ENCODE data around the gene PRKAG2.

Gene PRKAG2

DNA sequence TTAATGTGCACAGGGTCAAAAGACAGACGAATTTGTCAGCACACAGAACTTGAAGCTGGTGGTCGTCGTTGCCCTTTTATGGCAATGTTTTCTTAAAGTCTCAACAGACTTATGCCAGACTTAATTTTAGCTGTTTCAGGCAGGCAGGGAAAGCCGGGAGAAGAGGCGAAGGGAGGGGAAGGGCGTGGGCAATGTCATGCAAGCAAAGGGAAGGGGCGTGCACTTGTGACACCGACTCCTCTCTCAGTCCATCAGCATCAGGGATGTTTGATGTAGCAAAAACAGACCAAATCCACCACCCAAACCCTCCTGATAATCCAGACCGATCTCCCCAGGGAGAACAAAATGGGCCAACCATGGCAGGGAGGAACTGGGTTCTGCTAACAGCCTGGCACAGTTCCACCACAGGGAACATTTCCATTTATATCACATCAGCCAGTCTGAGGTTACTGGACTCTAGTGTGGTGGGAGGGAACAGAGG lies 239.1 kb downstream of the PRKAG2 start:
- Histone ChIP-seq H3K9ac (ENCODE audit: insufficient read length) (no peak overlapping the region), H3K36me3 (ENCODE audit: insufficient read depth, low read length) (no peaks in the 10 kb centered on the region), H3K27ac (no peak overlapping the region), H3K4me3 (no peak overlapping the region), H3K9me3 (ENCODE audit: low read depth, low read length) (0 out of 2 replicates have a peak, but pooled peaks cover 3% of the 10 kb centered on the region)
- TF ChIP-seq POLR2AphosphoS5 (IDR thresholded peaks at IDR 0.05; ENCODE audit: borderline replicate concordance, low read depth, low read length), result no peak
- TF ChIP-seq FOXP2 (optimal IDR thresholded peaks at IDR 0.05; ENCODE audit: control extremely low read depth, extremely low read length, insufficient read depth), result no peak
- no peak for TF ChIP-seq EZH2 (IDR thresholded peaks at IDR 0.05)
- DNase-seq (ENCODE audit: low read depth, low spot score), result no peak

DNA sequence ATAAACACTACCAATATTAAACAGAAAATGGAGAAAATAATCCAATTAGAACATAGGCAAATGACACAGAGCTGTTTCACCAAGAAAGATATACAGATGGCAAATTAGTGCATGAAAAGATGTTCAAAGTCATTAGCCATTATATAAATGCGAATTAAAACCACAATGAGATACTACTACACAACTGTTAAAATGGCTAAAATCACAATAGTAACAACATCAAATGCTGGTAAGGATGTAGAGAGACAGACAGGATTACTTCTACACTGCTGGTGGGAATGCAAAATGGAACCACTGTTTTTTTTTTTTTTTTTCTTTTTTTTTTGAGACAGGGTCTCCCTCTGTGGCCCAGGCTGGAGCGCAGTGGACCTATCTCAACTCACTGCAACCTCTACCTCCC lies 242.3 kb downstream of the PRKAG2 start:
- Histone ChIP-seq H3K9ac (ENCODE audit: insufficient read length) (no peak overlapping the region), H3K36me3 (ENCODE audit: insufficient read depth, low read length) (no peaks in the 10 kb centered on the region), H3K4me3 (no peak overlapping the region), H3K9me3 (ENCODE audit: low read depth, low read length) (0 out of 2 replicates have a peak, but pooled peaks cover 3% of the 10 kb centered on the region), H3K27ac (no peak overlapping the region)
- no peak for DNase-seq (ENCODE audit: low read depth, low spot score)
- TF ChIP-seq POLR2AphosphoS5 (IDR thresholded peaks at IDR 0.05; ENCODE audit: borderline replicate concordance, low read depth, low read length) (no peak), FOXP2 (optimal IDR thresholded peaks at IDR 0.05; ENCODE audit: control extremely low read depth, extremely low read length, insufficient read depth) (no peak)

DNA sequence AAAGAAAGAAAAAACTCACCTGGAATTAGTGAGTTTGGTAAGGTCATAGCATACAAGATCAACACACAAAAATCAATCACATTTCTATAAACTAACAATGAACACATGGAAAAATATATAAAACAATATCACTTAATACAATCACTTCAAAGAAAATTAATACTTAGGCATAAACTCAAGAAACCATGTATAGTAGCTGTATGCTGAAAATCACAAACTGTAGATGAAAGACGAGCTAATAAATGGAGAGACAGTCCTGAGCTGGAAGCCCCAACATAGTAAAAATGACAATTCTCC lies 243.5 kb downstream of the PRKAG2 start:
- TF ChIP-seq FOXP2 (optimal IDR thresholded peaks at IDR 0.05; ENCODE audit: control extremely low read depth, extremely low read length, insufficient read depth) (no peak), EZH2 (IDR thresholded peaks at IDR 0.05) (no peak), POLR2AphosphoS5 (IDR thresholded peaks at IDR 0.05; ENCODE audit: borderline replicate concordance, low read depth, low read length) (no peak)
- DNase-seq (ENCODE audit: low read depth, low spot score), result no peak
- H3K36me3 ChIP-seq (ENCODE audit: insufficient read depth, low read length), result no peaks in the 10 kb centered on the region
- no peak overlapping the region for H3K4me3 ChIP-seq
- no peak overlapping the region for H3K9ac ChIP-seq (ENCODE audit: insufficient read length)
- H3K27ac ChIP-seq, result no peak overlapping the region
- H3K9me3 ChIP-seq (ENCODE audit: low read depth, low read length), result 0 out of 2 replicates have a peak, but pooled peaks cover 3% of the 10 kb centered on the region

DNA sequence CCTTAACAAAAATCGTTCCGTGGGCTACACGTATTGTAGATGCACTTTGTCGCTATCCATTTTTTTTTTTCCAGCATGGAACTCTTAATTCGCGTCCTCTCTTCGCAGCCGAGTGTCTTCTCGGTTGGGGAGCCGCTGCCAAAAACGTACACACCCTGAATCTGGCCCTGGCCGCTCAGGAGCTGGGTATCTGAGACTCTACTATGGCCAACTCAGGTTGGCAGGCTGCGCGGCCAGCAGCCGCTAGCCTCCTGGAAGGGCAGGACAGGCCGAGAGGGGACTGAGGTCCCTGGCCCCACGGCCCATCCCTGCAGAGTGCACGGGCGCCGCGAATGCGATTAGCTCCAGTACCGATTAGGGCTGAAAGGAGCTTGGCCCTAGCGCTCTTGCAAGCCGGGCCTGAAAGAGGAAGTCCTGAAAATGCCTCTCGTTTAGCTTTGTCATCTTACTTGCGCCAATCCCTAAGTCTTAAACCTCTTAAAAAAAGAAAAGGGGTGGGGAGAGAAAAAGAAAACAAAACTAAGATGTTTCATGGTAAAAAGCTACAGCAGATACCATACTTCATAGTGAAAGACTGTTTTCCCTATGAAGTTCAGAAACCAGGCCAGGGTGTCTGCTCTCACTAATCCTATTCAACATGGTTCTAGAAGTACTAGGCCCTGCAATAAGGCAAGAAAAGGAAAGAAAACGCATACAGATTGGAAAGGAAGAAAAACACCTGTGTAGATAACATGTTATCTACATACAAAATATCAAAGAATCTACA lies 244.0 kb downstream of the PRKAG2 start:
- no peak for TF ChIP-seq POLR2AphosphoS5 (IDR thresholded peaks at IDR 0.05; ENCODE audit: borderline replicate concordance, low read depth, low read length)
- TF ChIP-seq FOXP2 (optimal IDR thresholded peaks at IDR 0.05; ENCODE audit: control extremely low read depth, extremely low read length, insufficient read depth), result no peak
- no peak for TF ChIP-seq EZH2 (IDR thresholded peaks at IDR 0.05)
- H3K36me3 ChIP-seq (ENCODE audit: insufficient read depth, low read length), result no peaks in the 10 kb centered on the region
- DNase-seq (ENCODE audit: low read depth, low spot score), result no peak
- H3K4me3 ChIP-seq, result peak overlapping the region; percentile 68
- 0 out of 2 replicates have a peak, but pooled peaks cover 3% of the 10 kb centered on the region for H3K9me3 ChIP-seq (ENCODE audit: low read depth, low read length)
- H3K27ac ChIP-seq, result no peak overlapping the region
- H3K9ac ChIP-seq (ENCODE audit: insufficient read length), result no peak overlapping the region

DNA sequence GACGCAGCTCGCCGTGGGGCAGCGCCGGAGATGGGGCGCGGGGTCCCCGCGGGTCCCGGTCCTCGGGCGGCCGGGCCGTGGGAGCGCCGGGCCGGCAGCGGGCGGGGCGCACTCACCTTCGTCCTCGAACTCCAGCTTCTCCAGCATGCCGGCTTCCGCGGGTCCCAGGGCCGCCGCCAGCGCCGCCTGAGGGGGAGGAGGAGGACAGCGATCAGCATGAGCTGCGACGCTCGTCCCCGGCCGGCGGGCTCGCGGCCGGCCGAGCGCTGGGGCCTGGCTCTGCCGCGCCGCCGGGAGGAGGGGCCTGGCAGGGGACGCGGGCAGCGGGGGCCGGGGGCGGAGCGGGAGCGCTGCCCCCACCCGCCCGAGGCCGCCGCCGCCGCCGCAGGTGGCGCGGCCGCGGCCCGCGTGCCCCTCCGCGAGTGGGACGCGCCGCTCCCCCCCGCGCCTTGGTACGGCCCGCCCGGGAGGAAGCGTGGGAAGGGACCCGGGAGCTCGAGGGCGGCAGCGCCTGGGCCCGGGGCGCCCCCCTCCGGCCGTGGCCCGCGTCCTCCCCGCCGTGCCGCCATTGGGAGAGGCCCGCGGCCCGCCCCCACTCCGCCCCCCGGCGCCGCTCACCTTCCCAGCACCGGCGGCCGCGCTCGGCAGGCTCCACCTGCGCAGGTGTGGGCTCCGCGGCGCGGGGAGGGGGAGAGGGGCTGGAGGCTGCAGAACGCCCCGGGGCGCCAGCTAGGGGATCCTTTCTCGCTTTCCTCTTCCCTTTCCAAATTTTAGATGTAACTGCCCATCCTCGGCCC lies 244.8 kb downstream of the PRKAG2 start:
- no peak for DNase-seq (ENCODE audit: low read depth, low spot score)
- peak overlapping the region; percentile 85 for H3K4me3 ChIP-seq
- 0 out of 2 replicates have a peak, but pooled peaks cover 3% of the 10 kb centered on the region for H3K9me3 ChIP-seq (ENCODE audit: low read depth, low read length)
- H3K9ac ChIP-seq (ENCODE audit: insufficient read length), result peak overlapping the region; percentile 60
- no peak overlapping the region for H3K27ac ChIP-seq
- TF ChIP-seq POLR2AphosphoS5 (IDR thresholded peaks at IDR 0.05; ENCODE audit: borderline replicate concordance, low read depth, low read length) (peak; percentile 25; the same call in 1 of the 2 replicates), FOXP2 (optimal IDR thresholded peaks at IDR 0.05; ENCODE audit: control extremely low read depth, extremely low read length, insufficient read depth) (no peak)
- H3K36me3 ChIP-seq (ENCODE audit: insufficient read depth, low read length), result no peaks in the 10 kb centered on the region

DNA sequence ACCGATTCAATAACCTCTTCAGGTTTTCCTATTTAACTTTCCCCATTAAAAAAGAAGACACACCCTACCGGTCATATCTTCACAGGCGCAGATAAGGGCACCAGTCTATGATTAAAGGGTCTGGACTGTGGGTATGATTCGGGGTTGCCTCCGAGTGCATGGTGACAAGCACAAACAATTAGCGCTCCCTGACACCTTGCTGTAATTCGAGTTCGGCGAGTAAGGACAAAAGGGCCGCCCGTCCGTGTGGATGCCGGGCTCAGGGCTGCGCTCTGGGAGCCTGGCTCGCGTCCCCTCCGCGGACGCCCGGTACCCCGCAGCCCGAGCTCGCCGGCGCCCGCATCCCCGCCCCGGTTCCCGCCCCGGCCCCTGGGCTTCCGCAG lies 245.4 kb downstream of the PRKAG2 start:
- Histone ChIP-seq H3K9ac (ENCODE audit: insufficient read length) (peak overlapping the region; percentile 60), H3K4me3 (peak overlapping the region; percentile 85), H3K27ac (no peak overlapping the region), H3K36me3 (ENCODE audit: insufficient read depth, low read length) (no peaks in the 10 kb centered on the region), H3K9me3 (ENCODE audit: low read depth, low read length) (0 out of 2 replicates have a peak, but pooled peaks cover 3% of the 10 kb centered on the region)
- no peak for TF ChIP-seq FOXP2 (optimal IDR thresholded peaks at IDR 0.05; ENCODE audit: control extremely low read depth, extremely low read length, insufficient read depth)
- 0 out of 2 replicates have a peak, but pooled peaks have one; percentile 1 for TF ChIP-seq POLR2AphosphoS5 (IDR thresholded peaks at IDR 0.05; ENCODE audit: borderline replicate concordance, low read depth, low read length)
- no peak for TF ChIP-seq EZH2 (IDR thresholded peaks at IDR 0.05)
- DNase-seq (ENCODE audit: low read depth, low spot score), result no peak

DNA sequence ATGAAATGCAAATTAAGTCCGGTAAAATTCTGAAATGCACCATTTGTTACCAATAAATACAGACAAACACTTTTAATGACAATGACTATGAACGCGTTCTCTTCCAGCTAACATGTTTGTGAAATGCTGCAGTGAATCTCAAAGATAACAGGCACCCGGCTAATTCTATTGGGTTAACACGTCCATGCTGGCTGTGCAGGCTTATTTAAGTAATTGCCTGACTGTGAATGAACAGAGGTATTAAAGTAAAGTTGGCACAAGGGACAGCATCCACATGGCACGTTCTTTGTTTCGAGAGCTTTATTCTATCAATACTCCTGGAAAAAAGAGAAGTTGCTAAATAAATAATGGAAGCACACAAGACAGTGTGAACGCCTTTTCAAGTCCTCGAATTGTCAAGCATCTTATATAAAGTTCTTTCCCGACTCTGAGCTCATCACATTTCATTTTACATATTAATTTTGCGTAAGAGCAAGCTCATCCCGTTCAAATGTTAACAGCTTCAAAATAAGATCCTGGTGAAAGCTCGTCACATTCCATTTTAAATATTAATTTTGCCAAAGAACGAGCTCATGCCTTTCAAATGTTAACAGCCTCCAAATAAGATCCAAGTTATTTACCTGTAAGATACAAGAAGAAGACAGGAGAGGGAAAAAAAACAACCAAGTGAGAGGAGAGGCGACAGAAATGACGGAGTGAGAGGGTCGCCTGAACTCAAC lies 245.9 kb downstream of the PRKAG2 start:
- no peaks in the 10 kb centered on the region for H3K36me3 ChIP-seq (ENCODE audit: insufficient read depth, low read length)
- 0 out of 2 replicates have a peak, but pooled peaks cover 3% of the 10 kb centered on the region for H3K9me3 ChIP-seq (ENCODE audit: low read depth, low read length)
- no peak for DNase-seq (ENCODE audit: low read depth, low spot score)
- H3K4me3 ChIP-seq, result peak overlapping the region; percentile 85
- TF ChIP-seq POLR2AphosphoS5 (IDR thresholded peaks at IDR 0.05; ENCODE audit: borderline replicate concordance, low read depth, low read length) (no peak), FOXP2 (optimal IDR thresholded peaks at IDR 0.05; ENCODE audit: control extremely low read depth, extremely low read length, insufficient read depth) (no peak), EZH2 (IDR thresholded peaks at IDR 0.05) (no peak)
- H3K9ac ChIP-seq (ENCODE audit: insufficient read length), result peak overlapping the region; percentile 60
- H3K27ac ChIP-seq, result no peak overlapping the region

DNA sequence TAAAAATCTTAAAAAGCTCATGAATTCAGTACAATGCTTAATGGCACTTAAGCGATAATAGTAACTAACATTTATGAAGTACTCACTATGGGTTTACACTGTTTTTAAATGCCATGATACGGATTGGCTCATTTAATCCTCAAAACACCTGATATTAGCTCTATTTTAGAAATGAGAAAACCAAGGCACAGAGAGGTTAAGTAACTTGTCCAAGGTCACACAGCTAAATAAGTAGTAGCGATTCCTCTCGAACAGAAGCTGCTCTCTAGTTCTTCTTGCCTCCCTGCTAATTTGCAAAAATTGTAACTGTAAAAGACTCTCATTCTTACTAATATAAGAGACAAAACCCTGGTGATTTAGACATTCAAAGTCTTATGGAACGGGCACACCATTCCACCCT lies 246.6 kb downstream of the PRKAG2 start:
- DNase-seq (ENCODE audit: low read depth, low spot score), result no peak
- Histone ChIP-seq H3K36me3 (ENCODE audit: insufficient read depth, low read length) (no peaks in the 10 kb centered on the region), H3K27ac (no peak overlapping the region), H3K9ac (ENCODE audit: insufficient read length) (no peak overlapping the region), H3K4me3 (peak overlapping the region; percentile 85), H3K9me3 (ENCODE audit: low read depth, low read length) (0 out of 2 replicates have a peak, but pooled peaks cover 3% of the 10 kb centered on the region)
- TF ChIP-seq EZH2 (IDR thresholded peaks at IDR 0.05), result no peak
- no peak for TF ChIP-seq FOXP2 (optimal IDR thresholded peaks at IDR 0.05; ENCODE audit: control extremely low read depth, extremely low read length, insufficient read depth)
- TF ChIP-seq POLR2AphosphoS5 (IDR thresholded peaks at IDR 0.05; ENCODE audit: borderline replicate concordance, low read depth, low read length), result no peak

Data from SK-N-MC (cell line).